GM12878 (cell line): ENCODE results near the gene PANK1. TPM values are rescaled to one million over a fixed set of nuclear protein-coding genes. Genes with fewer than 3 reads are reported as not detected.

ENCODE experiments used
- ATAC-seq: fragments of 200-7000 bp; cut with Tn5 transposase; 3 replicates; pipeline ENCODE4 v1.9.1; 2020; ENCODE audit warnings: mild to moderate bottlenecking, moderate library complexity
- BruUV-seq: library from RNA; stranded (reverse); fragments of 400-500 nt; replicated peaks from 2 replicates; lab custom pipeline; 2021; lab: Mats Ljungman, UMichigan
- CTCF ChIA-PET: fragments of 300-600 bp; sonication (Branson Sonifier 250); formaldehyde crosslinking; extraction: SDS; loops from one replicate; lab custom pipeline; 2021; ENCODE audit warnings: inconsistent platforms; lab: Yijun Ruan, JAX
- POLR2A ChIA-PET: fragments of 350-600 bp; formaldehyde crosslinking; extraction: SDS; loops from one replicate; lab custom pipeline; 2021; ENCODE audit warnings: inconsistent platforms; lab: Charles Lee
- RAD21 ChIA-PET: fragments of 300-600 bp; sonication (Branson Sonifier 250); formaldehyde crosslinking; loops from one replicate; lab custom pipeline; 2023; ENCODE audit warnings: antibody characterized with exemption; ENCODE audit not compliant: unreplicated experiment; lab: Charles Lee
- SMC1A ChIA-PET: fragments of 300-600 bp; sonication (Branson Sonifier 250); formaldehyde crosslinking; loops from one replicate; lab custom pipeline; 2023; ENCODE audit not compliant: unreplicated experiment, uncharacterized antibody; lab: Charles Lee
- DNase-seq: peaks from one replicate; pipeline ENCODE4 v3.0.0-alpha.2; 2011; ENCODE audit warnings: low read depth, low spot score
- FAIRE-seq: peaks from 3 replicates; lab custom pipeline; 2011; peaks lifted over from hg19 to GRCh38; lab: Jason Lieb, UNC
- H2AFZ ChIP-seq: 2 replicates; pipeline ENCODE4 v1.6.0; 2011; ENCODE audit warnings: low read depth, low read length, control low read depth; ENCODE audit not compliant: control insufficient read depth
- H3K27ac ChIP-seq: 2 replicates; pipeline ENCODE4 v1.5.1; 2011; ENCODE audit warnings: control low read depth; ENCODE audit not compliant: control insufficient read depth, insufficient read depth
- H3K27me3 ChIP-seq, 2 experiments: replicated peaks in 1 of 2; 2 replicates each; pipeline versions ENCODE4 v1.6.0 to v1.6.1; 2011; ENCODE audit warnings: low read length in 1 of 2; ENCODE audit not compliant: control insufficient read depth in 2 of 2, insufficient read depth in 2 of 2
- H3K36me3 ChIP-seq, 2 experiments: 2 replicates each; pipeline ENCODE4 v1.5.1; 2011; ENCODE audit warnings: low read length in 1 of 2; ENCODE audit not compliant: control insufficient read depth in 2 of 2, insufficient read depth in 2 of 2
- H3K4me1 ChIP-seq: 2 replicates; pipeline ENCODE4 v1.6.1; 2011; ENCODE audit warnings: mild to moderate bottlenecking, low read length, moderate library complexity, mixed read lengths; ENCODE audit not compliant: control insufficient read depth, insufficient read depth
- H3K4me2 ChIP-seq: 2 replicates; pipeline ENCODE4 v1.6.0; 2011; ENCODE audit warnings: control low read depth; ENCODE audit not compliant: control insufficient read depth, insufficient read depth
- H3K4me3 ChIP-seq: fragments of 200-600 bp; sonication (generic); 2 replicates; pipeline ENCODE4 v1.5.1; 2016
- H3K79me2 ChIP-seq: 2 replicates; pipeline ENCODE4 v1.6.0; 2011; ENCODE audit warnings: low read length; ENCODE audit not compliant: control insufficient read depth, insufficient read depth
- H3K9ac ChIP-seq: 2 replicates; pipeline ENCODE4 v1.8.0; 2011; ENCODE audit warnings: low read length, control low read depth, mixed read lengths; ENCODE audit not compliant: control insufficient read depth, insufficient read depth
- H3K9me3 ChIP-seq: replicated peaks from 3 replicates; pipeline ENCODE4 v1.5.1; 2011; ENCODE audit warnings: mild to moderate bottlenecking, low read length; ENCODE audit not compliant: control insufficient read depth, insufficient read depth
- H4K20me1 ChIP-seq: 2 replicates; pipeline ENCODE4 v1.6.0; 2011; ENCODE audit not compliant: control insufficient read depth, insufficient read depth
- BHLHE40 ChIP-seq, 2 experiments: fragments of 450-650 bp in 1 of 2; IDR thresholded peaks; 2 replicates each; pipeline ENCODE4 v1.6.1; 2011 to 2017; ENCODE audit warnings: low read depth in 2 of 2, borderline replicate concordance in 1 of 2, improper control_type of control experiment in 1 of 2, low read length in 1 of 2, mild to moderate bottlenecking in 1 of 2
- EGR1 ChIP-seq, 2 experiments: IDR thresholded peaks; 1 replicate in 1 of 2; 2 replicates in 1 of 2; pipeline ENCODE4 v1.6.1; 2011 to 2012; ENCODE audit warnings: low read depth in 2 of 2, low read length in 2 of 2, borderline replicate concordance in 1 of 2, mild to moderate bottlenecking in 1 of 2, moderate library complexity in 1 of 2
- ETV6 ChIP-seq, 2 experiments: fragments of 450-650 bp in 1 of 2; IDR thresholded peaks in 1 of 2; conservative IDR thresholded peaks in 1 of 2; 2 replicates each; pipeline ENCODE4 v1.6.1; 2014; ENCODE audit warnings: antibody characterized with exemption in 1 of 2, borderline replicate concordance in 1 of 2, low read depth in 1 of 2, mild to moderate bottlenecking in 1 of 2, moderate library complexity in 1 of 2
- KLF5 ChIP-seq: fragments of 450-650 bp; IDR thresholded peaks from 2 replicates; pipeline ENCODE4 v1.6.1; 2014; ENCODE audit warnings: mild to moderate bottlenecking; ENCODE audit not compliant: partially characterized antibody
- MEF2A ChIP-seq: IDR thresholded peaks from 2 replicates; pipeline ENCODE4 v1.6.1; 2011; ENCODE audit warnings: low read depth, mild to moderate bottlenecking, low read length, moderate library complexity; ENCODE audit not compliant: insufficient read depth
- MTA2 ChIP-seq: fragments of 450-650 bp; IDR thresholded peaks from 2 replicates; pipeline ENCODE4 v1.6.1; 2016; ENCODE audit warnings: low read depth, mild to moderate bottlenecking, moderate library complexity
- NRF1 ChIP-seq: conservative IDR thresholded peaks from 2 replicates; pipeline ENCODE4 v1.6.1; 2011; ENCODE audit warnings: mild to moderate bottlenecking, low read depth, low read length, improper control_type of control experiment
- SMAD1 ChIP-seq: fragments of 450-650 bp; IDR thresholded peaks from 2 replicates; pipeline ENCODE4 v1.6.1; 2018; ENCODE audit warnings: mild to moderate bottlenecking, low read depth; ENCODE audit not compliant: partially characterized antibody
- SMC3 ChIP-seq: IDR thresholded peaks from 2 replicates; pipeline ENCODE4 v1.6.1; 2011; ENCODE audit warnings: low read length, improper control_type of control experiment, borderline replicate concordance
- STAT3 ChIP-seq: IDR thresholded peaks from 2 replicates; pipeline ENCODE4 v1.6.1; 2011; ENCODE audit warnings: low read depth, low read length, improper control_type of control experiment
- SUZ12 ChIP-seq: fragments of 200-600 bp; sonication (generic); IDR thresholded peaks from one replicate; pipeline ENCODE4 v1.6.1; 2018; ENCODE audit warnings: antibody characterized with exemption, mild to moderate bottlenecking; ENCODE audit not compliant: unreplicated experiment
- TARDBP ChIP-seq: IDR thresholded peaks from 2 replicates; pipeline ENCODE4 v1.6.1; 2016; ENCODE audit warnings: borderline replicate concordance
- ZNF24 ChIP-seq: fragments of 450-650 bp; IDR thresholded peaks from 2 replicates; pipeline ENCODE4 v1.6.1; 2017; ENCODE audit warnings: antibody characterized with exemption, mild to moderate bottlenecking
- WGBS: methylation state at CpG from one replicate; pipeline ENCODE4 v1.1.6; 2016; ENCODE audit warnings: low lambda C conversion rate; ENCODE audit not compliant: insufficient replicate concordance, insufficient coverage; ENCODE audit errors: missing lambda C conversion rate; 5-methylcytosine and 5-hydroxymethylcytosine counted together
- in situ Hi-C: fragments of 300-500 bp; cut with MboI; formaldehyde crosslinking; loops from 9 replicates; pipeline ENCODE4 v1.14.3; 2018; ENCODE audit warnings: mixed read lengths
- intact Hi-C: fragments of 100-400 bp; cut with micrococcal nuclease; formaldehyde crosslinking; loops from one replicate; pipeline ENCODE4 v1.14.2; 2022; ENCODE audit not compliant: unreplicated experiment
- polyA plus RNA-seq, 11 experiments: library from polyadenylated mRNA; depleted of rRNA in 4 of 11; unstranded in 6 of 11; stranded (reverse) in 5 of 11; fragments of >200 nt; fragmentation: Nextera tagmentation in 4 of 11; fragmentation: Illumina TruSeq in 1 of 11; extraction: Ambion mirVana in 4 of 11; extraction: Trizol in 1 of 11; gene quantifications; 1 replicate in 1 of 11; 2 replicates in 10 of 11; pipeline versions ENCODE4 v1.2.1 to v1.2.3, GENCODE V29; 2011 to 2016; ENCODE audit warnings: inconsistent platforms in 2 of 11, missing spikeins in 2 of 11, low read depth in 1 of 11
- total RNA-seq, 4 experiments: library from RNA; depleted of rRNA in 3 of 4; stranded (reverse); fragments of >200 nt in 3 of 4; fragmentation: Illumina TruSeq in 1 of 4; extraction: Trizol in 1 of 4; gene quantifications; 2 replicates each; pipeline versions ENCODE4 v1.2.1 to v1.2.3, GENCODE V29; 2013 to 2021
- TF ChIP-seq, protein P1 (sequence below): fragments of 450-650 bp; formaldehyde crosslinking; IDR thresholded peaks from 2 replicates; pipeline ENCODE4 v1.5.0; 2022; ENCODE audit warnings: mild to moderate bottlenecking, missing genetic modification characterization

PANK1 gene
- total and polyA plus RNA-seq, 10 of the 15 experiments (the other 5 are each of a cell fraction or from before 2014, with no cell fraction given): 1.9 to 10.6 (median 5.8) TPM

DNA sequence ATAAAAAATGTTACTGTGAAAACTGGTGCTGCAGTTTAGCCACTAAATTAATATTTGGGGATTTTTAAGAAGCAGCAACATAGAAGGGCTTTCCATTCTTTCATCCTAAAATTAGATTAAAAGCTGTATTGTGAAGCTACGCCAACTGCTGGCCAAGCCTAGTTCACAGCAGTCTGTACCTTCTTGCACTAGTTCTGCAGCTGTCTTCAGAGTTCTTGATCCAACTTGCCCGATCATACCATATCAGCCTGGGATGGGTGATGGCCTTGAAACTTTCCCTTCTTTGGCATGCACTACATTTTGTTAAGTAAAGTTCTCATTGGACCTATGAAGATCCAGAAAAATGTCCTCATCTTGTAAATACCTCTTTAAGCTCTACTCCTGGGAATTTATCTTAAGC is 20.3 kb upstream of the PANK1 start:
- ATAC-seq: no peak
- Histone ChIP-seq H3K27me3 (no peaks in the 10 kb centered on the region), H3K4me3 (no peak overlapping the region), H3K36me3 (no peaks in the 10 kb centered on the region), H3K4me2 (no peak overlapping the region), H3K4me1 (no peaks in the 10 kb centered on the region)
- ChIA-PET POLR2A (interaction anchor here (0.5 to 1.1 kb wide), 4 partner anchors 11 to 416 kb away, joined by 3 to 4 read pairs (median 3); no protein-coding TSS in a partner anchor), RAD21 (interaction anchor here (0.8 to 1.7 kb wide), 4 partner anchors 11 to 56 kb away, joined by 3 to 4 read pairs (median 4); no protein-coding TSS in a partner anchor), CTCF (interaction anchor here (0.7 to 3.5 kb wide), 8 partner anchors 10 to 199 kb away, joined by 3 to 13 read pairs (median 4); no protein-coding TSS in a partner anchor), SMC1A (interaction anchor here (0.5 to 1.3 kb wide), 5 partner anchors 11 to 46 kb away, joined by 3 to 4 read pairs (median 3); partner anchors contain the start of gene KIF20B)
- BruUV-seq: no TSS peak
- 76% methylated on average over 2 of the region's 2 CpGs for WGBS
- intact Hi-C loops: no loop called here
- TF ChIP-seq ETV6 (conservative IDR thresholded peaks at IDR 0.05 in 1 of 2, IDR thresholded peaks at IDR 0.05 in 1 of 2; ENCODE audit: borderline replicate concordance in 1 of 2, low read depth in 1 of 2): no peak
- no peak for TF ChIP-seq STAT3
- TF ChIP-seq MTA2: no peak
- TF ChIP-seq KLF5: no peak
- no peak for TF ChIP-seq SMC3
- no peak for TF ChIP-seq SUZ12
- no peak for TF ChIP-seq TARDBP
- TF ChIP-seq SMAD1: no peak
- no peak for TF ChIP-seq EGR1 (IDR thresholded peaks at IDR 0.05; ENCODE audit: borderline replicate concordance in 1 of 2, low read depth in 2 of 2, low read length in 2 of 2)
- TF ChIP-seq MEF2A: no peak
- no peak for TF ChIP-seq ZNF24
- TF ChIP-seq, protein P1, sequence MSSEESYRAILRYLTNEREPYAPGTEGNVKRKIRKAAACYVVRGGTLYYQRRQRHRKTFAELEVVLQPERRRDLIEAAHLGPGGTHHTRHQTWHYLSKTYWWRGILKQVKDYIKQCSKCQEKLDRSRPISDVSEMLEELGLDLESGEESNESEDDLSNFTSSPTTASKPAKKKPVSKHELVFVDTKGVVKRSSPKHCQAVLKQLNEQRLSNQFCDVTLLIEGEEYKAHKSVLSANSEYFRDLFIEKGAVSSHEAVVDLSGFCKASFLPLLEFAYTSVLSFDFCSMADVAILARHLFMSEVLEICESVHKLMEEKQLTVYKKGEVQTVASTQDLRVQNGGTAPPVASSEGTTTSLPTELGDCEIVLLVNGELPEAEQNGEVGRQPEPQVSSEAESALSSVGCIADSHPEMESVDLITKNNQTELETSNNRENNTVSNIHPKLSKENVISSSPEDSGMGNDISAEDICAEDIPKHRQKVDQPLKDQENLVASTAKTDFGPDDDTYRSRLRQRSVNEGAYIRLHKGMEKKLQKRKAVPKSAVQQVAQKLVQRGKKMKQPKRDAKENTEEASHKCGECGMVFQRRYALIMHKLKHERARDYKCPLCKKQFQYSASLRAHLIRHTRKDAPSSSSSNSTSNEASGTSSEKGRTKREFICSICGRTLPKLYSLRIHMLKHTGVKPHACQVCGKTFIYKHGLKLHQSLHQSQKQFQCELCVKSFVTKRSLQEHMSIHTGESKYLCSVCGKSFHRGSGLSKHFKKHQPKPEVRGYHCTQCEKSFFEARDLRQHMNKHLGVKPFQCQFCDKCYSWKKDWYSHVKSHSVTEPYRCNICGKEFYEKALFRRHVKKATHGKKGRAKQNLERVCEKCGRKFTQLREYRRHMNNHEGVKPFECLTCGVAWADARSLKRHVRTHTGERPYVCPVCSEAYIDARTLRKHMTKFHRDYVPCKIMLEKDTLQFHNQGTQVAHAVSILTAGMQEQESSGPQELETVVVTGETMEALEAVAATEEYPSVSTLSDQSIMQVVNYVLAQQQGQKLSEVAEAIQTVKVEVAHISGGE: no peak
- no peak for TF ChIP-seq NRF1
- no peak for TF ChIP-seq BHLHE40 (IDR thresholded peaks at IDR 0.05; ENCODE audit: borderline replicate concordance in 1 of 2, low read depth in 2 of 2, low read length in 1 of 2)
- TF ChIP-seq, all 136 proteins: peak for 0
- H3K79me2 ChIP-seq: no peaks in the 10 kb centered on the region
- H3K27ac ChIP-seq: no peak overlapping the region
- no peak for DNase-seq
- in situ Hi-C loops: no loop called here
- no peaks in the 10 kb centered on the region for H3K9me3 ChIP-seq
- H3K9ac ChIP-seq: no peak overlapping the region
- FAIRE-seq: no peak
- H4K20me1 ChIP-seq: no peaks in the 10 kb centered on the region
- H2AFZ ChIP-seq: no peak overlapping the region
